ENCODE results near the gene MRO. TPM values are rescaled to one million over a fixed set of nuclear protein-coding genes. Genes with fewer than 3 reads are reported as not detected.
A peak's percentile ranks its signal among the peaks of the same experiment; 100 is the strongest.

The MRO gene
- total and polyA plus RNA-seq, 2 of the 8 experiments (the other 6 are each of a cell fraction or from before 2014, with no cell fraction given): 0.65 to 1.0 TPM

- Histone ChIP-seq H2BK12ac (ENCODE audit: low read depth, low read length) (no peak overlapping the region), H2BK120ac (replicated peaks; ENCODE audit: low read depth, low read length) (no peak overlapping the region), H2AK5ac (ENCODE audit: low read depth, low read length) (no peak overlapping the region), H2AFZ (ENCODE audit: low read length) (peak overlapping the region; percentile 98), H4K20me1 (replicated peaks in 1 of 2; ENCODE audit: control insufficient read depth in 1 of 2, insufficient read depth in 2 of 2, low read length in 2 of 2) (no peaks in the 10 kb centered on the region), H3K27me3 (replicated peaks in 1 of 4; ENCODE audit: control insufficient read depth in 3 of 4, extremely low read depth in 1 of 4, insufficient read depth in 3 of 4, low read length in 3 of 4) (no peaks in the 10 kb centered on the region), H3K27ac (ENCODE audit: low read depth, low read length) (no peak overlapping the region), H2BK15ac (ENCODE audit: low read length) (no peak overlapping the region), H3K14ac (ENCODE audit: insufficient read length) (no peak overlapping the region), H4K91ac (replicated peaks; ENCODE audit: insufficient read length, low read length) (no peak overlapping the region), H3K4me3 (ENCODE audit: extremely low read depth in 1 of 4, insufficient read depth in 2 of 4, low read depth in 3 of 4, low read length in 4 of 4) (no peak overlapping the region), H4K5ac (ENCODE audit: insufficient read length, low read depth, low read length) (no peak overlapping the region), H3K79me1 (ENCODE audit: low read depth, low read length) (no peaks in the 10 kb centered on the region), H3K4me2 (ENCODE audit: insufficient read depth in 1 of 2, low read depth in 2 of 2, low read length in 2 of 2) (no peak overlapping the region), H2BK5ac (ENCODE audit: low read depth, low read length) (no peak overlapping the region), H3K23me2 (ENCODE audit: low read depth, low read length) (no peaks in the 10 kb centered on the region), H3K9me3 (ENCODE audit: insufficient read depth in 2 of 2, low read depth in 1 of 2, low read length in 1 of 2) (no peaks in the 10 kb centered on the region), H3K9ac (replicated peaks in 1 of 4; ENCODE audit: extremely low read depth in 1 of 4, low read depth in 3 of 4, low read length in 3 of 4) (no peak overlapping the region), H3K23ac (ENCODE audit: insufficient read length) (no peak overlapping the region), H2BK20ac (ENCODE audit: low read length) (no peak overlapping the region), H4K8ac (ENCODE audit: extremely low read depth, insufficient read depth, low read length) (no peak overlapping the region), H3K4me1 (replicated peaks in 1 of 4; ENCODE audit: control insufficient read depth in 3 of 4, insufficient read depth in 4 of 4, low read length in 3 of 4) (peaks cover 0 to 3% (median 0%) of the 10 kb centered on the region in 4 experiments; a peak in 2 of 7 replicates), H3K56ac (replicated peaks; ENCODE audit: insufficient read length, low read depth, low read length) (no peak overlapping the region), H3K18ac (ENCODE audit: extremely low read depth, low read length) (no peak overlapping the region), H3K4ac (replicated peaks; ENCODE audit: insufficient read length, low read depth, low read length) (no peak overlapping the region), H3K79me2 (ENCODE audit: control insufficient read depth in 1 of 2, insufficient read depth in 2 of 2, low read length in 2 of 2) (no peaks in the 10 kb centered on the region), H3K36me3 (ENCODE audit: control insufficient read depth in 2 of 4, insufficient read depth in 4 of 4, low read length in 3 of 4) (no peaks in the 10 kb centered on the region)
- DNase-seq (ENCODE audit: low read depth in 1 of 2, low spot score in 2 of 2): no peak
- WGBS, 2 experiments (ENCODE audit: extremely low coverage in 1 of 2, insufficient coverage in 1 of 2, insufficient read length in 1 of 2, insufficient replicate concordance in 2 of 2, low coverage in 1 of 2, low lambda C conversion rate in 2 of 2, missing lambda C conversion rate in 1 of 2): 89% methylated on average over 4 of the region's 4 CpGs; no CpG with 5 or more reads in 1 of the 2 experiments
- no peak for TF ChIP-seq BRCA1 (IDR thresholded peaks at IDR 0.05; ENCODE audit: low read depth, low read length)
- no peak for TF ChIP-seq MAFK (IDR thresholded peaks at IDR 0.05; ENCODE audit: low read depth, low read length)
- TF ChIP-seq NRF1 (IDR thresholded peaks at IDR 0.05; ENCODE audit: low read depth, low read length): no peak
- no peak for TF ChIP-seq TBP (IDR thresholded peaks at IDR 0.05; ENCODE audit: low read depth, low read length)
- no peak for TF ChIP-seq CBX5 (IDR thresholded peaks at IDR 0.05; ENCODE audit: low read depth, low read length)
- ChIA-PET POLR2A (ENCODE audit: partially characterized antibody) (interaction anchor here (1.3 kb wide), 1 partner anchor 9 kb away, joined by 4 read pairs; the partner anchor contains the start of gene ME2), CTCF (ENCODE audit: partially characterized antibody) (interaction anchor here (1.2 kb wide), 1 partner anchor 42 kb away, joined by 3 read pairs; no protein-coding TSS in a partner anchor)
- no peak for FAIRE-seq
Observed at GRCh38 chr18:50869150-50869549, 49.3 kb upstream of the MRO start.
